ENCODE results near the gene RAB35.

RAB35 gene

DNA sequence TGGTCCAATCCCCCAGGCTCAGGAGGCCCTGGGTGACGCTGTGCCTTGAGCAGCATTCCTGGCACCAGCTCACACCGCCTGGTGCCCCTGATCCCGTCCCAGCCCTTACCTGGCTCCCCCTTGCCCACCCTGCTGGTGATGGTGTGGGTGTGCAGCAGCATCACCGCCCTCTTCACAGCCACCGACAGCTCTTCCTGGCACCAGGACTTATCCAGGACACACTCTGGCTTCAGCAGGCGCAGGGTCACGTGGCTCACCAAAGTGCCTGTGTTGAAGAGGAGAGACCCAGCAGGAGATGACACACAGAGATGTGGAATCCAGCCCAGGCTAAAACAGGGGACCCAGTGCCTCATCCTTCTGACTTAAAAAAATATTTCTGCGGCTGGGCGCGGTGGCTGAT lies 41.8 kb upstream of the RAB35 start:
- Histone ChIP-seq H3K36me3 (peaks cover 93 to 100% (median 100%) of the 10 kb centered on the region in 3 donors), H3K27me3 (no peaks in the 10 kb centered on the region), H3K4me1 (no peaks in the 10 kb centered on the region), H3K9me3 (no peaks in the 10 kb centered on the region), H3K4me3 (no peak overlapping the region), H3K27ac (no peak overlapping the region)
- no peak for DNase-seq
- intact Hi-C loops (cut with DNase I; ENCODE audit: low total_unique reads) = no loop called here
- TF ChIP-seq CTCF (IDR thresholded peaks at IDR 0.05) = no peak

DNA sequence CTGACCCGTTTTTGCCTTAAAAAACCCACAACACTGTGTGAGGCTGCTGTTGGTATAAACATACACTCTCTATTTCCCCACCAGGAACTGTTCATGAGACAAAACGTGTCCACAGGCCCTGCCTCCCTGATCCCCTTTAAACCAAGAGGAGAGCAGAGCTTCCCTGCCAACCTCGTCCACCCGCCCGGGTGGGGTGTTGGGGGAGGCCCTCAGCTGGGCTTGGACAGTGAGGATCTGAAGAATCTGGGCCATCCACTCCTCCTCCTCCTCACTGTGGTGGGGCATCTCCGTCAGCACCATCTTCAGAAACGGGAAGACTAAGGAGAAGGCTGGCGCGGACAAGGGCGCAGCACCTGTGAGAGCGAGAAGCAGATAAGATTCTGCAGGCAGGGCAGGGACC lies 41.1 kb upstream of the RAB35 start:
- Histone ChIP-seq H3K36me3 (peaks cover 93 to 100% (median 100%) of the 10 kb centered on the region in 3 donors), H3K9me3 (no peaks in the 10 kb centered on the region), H3K4me3 (no peak overlapping the region), H3K27ac (no peak overlapping the region), H3K4me1 (no peaks in the 10 kb centered on the region), H3K27me3 (no peaks in the 10 kb centered on the region)
- TF ChIP-seq CTCF (IDR thresholded peaks at IDR 0.05) = no peak
- intact Hi-C loops (cut with DNase I; ENCODE audit: low total_unique reads) = no loop called here
- DNase-seq = no peak

DNA sequence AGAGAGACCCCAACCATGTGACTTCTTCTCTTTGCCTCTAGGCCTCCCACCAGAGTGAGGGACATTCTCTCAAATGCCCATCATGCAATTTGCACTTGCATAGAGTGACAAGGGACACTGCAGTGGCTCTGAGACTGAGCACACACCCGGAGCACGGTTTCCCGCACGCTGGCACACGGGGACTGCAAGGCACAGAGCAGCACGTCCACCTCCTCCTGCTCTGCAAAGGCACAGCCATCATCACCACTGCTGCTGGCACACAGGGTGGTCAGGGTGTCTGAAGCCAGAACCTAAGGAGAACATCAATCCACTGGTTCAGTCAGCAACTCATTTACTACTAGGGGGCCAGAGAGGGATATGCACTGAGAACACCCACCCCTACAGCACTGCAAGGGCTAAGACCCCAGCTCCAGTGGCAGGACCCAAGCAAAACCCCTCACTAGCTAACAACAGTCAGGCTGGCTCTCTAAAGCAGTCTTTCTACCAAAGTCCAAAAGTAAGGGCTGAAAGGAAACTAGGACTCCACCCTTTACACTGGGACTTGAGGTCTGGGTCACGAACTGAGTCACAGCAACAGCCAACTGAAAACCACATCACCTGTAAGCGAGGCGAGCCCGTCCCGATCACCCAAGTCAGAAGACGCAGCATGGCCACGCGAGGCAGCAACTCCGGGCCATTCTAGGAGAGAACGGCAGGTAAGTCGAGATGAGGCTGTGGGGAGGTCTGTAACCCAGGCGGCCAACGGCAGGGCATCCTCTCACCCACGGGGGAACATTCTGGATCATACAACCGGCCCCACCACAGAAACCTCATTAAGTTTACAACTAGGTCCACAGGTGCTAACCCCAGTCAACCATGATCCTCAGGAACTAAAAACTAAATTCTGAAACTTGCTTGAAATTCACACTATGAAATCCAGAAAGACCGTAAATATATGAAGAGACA lies 40.0 kb upstream of the RAB35 start:
- H3K9me3 ChIP-seq = no peaks in the 10 kb centered on the region
- DNase-seq = no peak
- peaks cover 89 to 98% (median 95%) of the 10 kb centered on the region in 3 donors for H3K36me3 ChIP-seq
- H3K4me3 ChIP-seq = no peak overlapping the region
- TF ChIP-seq CTCF (IDR thresholded peaks at IDR 0.05) = no peak
- H3K27me3 ChIP-seq = no peaks in the 10 kb centered on the region
- intact Hi-C loops (cut with DNase I; ENCODE audit: low total_unique reads) = no loop called here
- H3K4me1 ChIP-seq = no peaks in the 10 kb centered on the region
- no peak overlapping the region for H3K27ac ChIP-seq

GRCh38 chr12:120155072-120155471 lies 38.5 kb upstream of the RAB35 start:
- Histone ChIP-seq H3K4me1 (no peaks in the 10 kb centered on the region), H3K36me3 (peaks cover 88 to 98% (median 95%) of the 10 kb centered on the region in 3 donors), H3K4me3 (no peak overlapping the region), H3K9me3 (no peaks in the 10 kb centered on the region), H3K27ac (no peak overlapping the region), H3K27me3 (no peaks in the 10 kb centered on the region)
- no peak for DNase-seq
- intact Hi-C loops (cut with DNase I; ENCODE audit: low total_unique reads) = no loop called here
- TF ChIP-seq CTCF (IDR thresholded peaks at IDR 0.05) = no peak

DNA sequence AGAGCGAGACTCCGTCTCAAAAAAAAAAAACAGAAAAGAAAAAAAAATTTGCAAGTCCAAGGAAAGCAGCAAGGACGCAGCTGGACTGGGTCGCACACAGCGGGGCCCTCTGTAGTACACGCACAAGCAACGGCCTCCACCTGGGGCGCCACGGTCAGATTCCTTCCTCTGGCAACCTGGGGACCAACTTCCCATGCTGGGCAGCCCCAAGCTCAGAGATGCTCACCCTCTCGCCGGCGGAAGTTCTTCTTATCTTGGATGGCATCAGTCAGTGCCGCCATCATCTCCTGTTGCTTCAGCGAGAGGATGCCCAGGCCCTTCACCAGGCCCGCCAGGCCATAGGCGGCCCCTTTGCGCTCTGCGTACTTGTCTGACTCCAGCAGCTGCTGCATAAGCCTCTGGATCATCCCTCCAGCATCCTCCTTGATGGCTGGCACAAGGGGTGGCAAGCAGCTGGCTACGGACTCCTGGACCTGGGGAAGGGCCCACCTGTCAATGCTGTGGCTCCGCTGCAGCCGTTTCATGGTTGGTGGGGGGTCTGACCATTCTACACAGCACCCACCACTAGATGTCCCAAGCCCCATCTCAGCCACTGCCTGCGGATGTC lies 34.5 kb upstream of the RAB35 start:
- no peaks in the 10 kb centered on the region for H3K4me1 ChIP-seq
- DNase-seq = no peak
- H3K9me3 ChIP-seq = no peaks in the 10 kb centered on the region
- H3K36me3 ChIP-seq = peaks cover 95 to 98% (median 95%) of the 10 kb centered on the region in 3 donors
- H3K27ac ChIP-seq = no peak overlapping the region
- no peaks in the 10 kb centered on the region for H3K27me3 ChIP-seq
- intact Hi-C loops (cut with DNase I; ENCODE audit: low total_unique reads) = no loop called here
- no peak overlapping the region for H3K4me3 ChIP-seq
- no peak for TF ChIP-seq CTCF (IDR thresholded peaks at IDR 0.05)

Measured in tibial artery (tissue), 4 donors.